K562 (cell line): ENCODE data around the gene AHCYL2. TPM values are rescaled to one million over a fixed set of nuclear protein-coding genes. Genes with fewer than 3 reads are reported as not detected.

Experiments used
- CCNT2 ChIP-seq: IDR thresholded peaks from 2 replicates; pipeline ENCODE4 v1.6.1; 2011; ENCODE audit warnings: borderline replicate concordance, low read depth, mild to moderate bottlenecking, moderate library complexity, mixed read lengths, low read length; ENCODE audit not compliant: insufficient read length; ENCODE audit errors: extremely low read depth
- CHD7 ChIP-seq: fragments of 200-600 bp; sonication (generic); IDR thresholded peaks from one replicate; pipeline ENCODE4 v1.6.1; 2012; ENCODE audit warnings: mild to moderate bottlenecking, low read depth, low read length, inconsistent platforms
- KDM5B ChIP-seq: fragments of 200-600 bp; sonication (generic); IDR thresholded peaks from 2 replicates; pipeline ENCODE4 v1.6.1; 2012; ENCODE audit warnings: low read depth, mild to moderate bottlenecking, moderate library complexity, low read length, control low read depth, inconsistent platforms; ENCODE audit not compliant: insufficient replicate concordance
- NFE2L1 ChIP-seq: fragments of 450-650 bp; IDR thresholded peaks from 2 replicates; pipeline ENCODE4 v1.6.1; 2016; ENCODE audit warnings: missing genetic modification characterization, low read depth, mild to moderate bottlenecking, missing compliant biosample characterization, moderate library complexity, borderline replicate concordance
- PTBP1 ChIP-seq: fragments of 200-400 bp; formaldehyde crosslinking; IDR thresholded peaks from 2 replicates; pipeline ENCODE4 v1.6.1; 2017; ENCODE audit warnings: low read depth, low read length
- TCF7L2 ChIP-seq: fragments of 150-350 bp; IDR thresholded peaks from 2 replicates; pipeline ENCODE4 v1.6.1; 2016; ENCODE audit warnings: low read depth, mild to moderate bottlenecking, low read length, moderate library complexity
- ZBTB49 ChIP-seq: sonication (generic); formaldehyde crosslinking; IDR thresholded peaks from 2 replicates; pipeline ENCODE4 v1.8.0; 2022; ENCODE audit warnings: missing genetic modification reagents, mild to moderate bottlenecking, borderline replicate concordance
- ZNF165 ChIP-seq: fragments of 250-450 bp; sonication (Bioruptor Pico); IDR thresholded peaks from 2 replicates; pipeline ENCODE4 v1.4.0; 2020; ENCODE audit warnings: borderline replicate concordance
- ZNF589 ChIP-seq: fragments of 200-800 bp; sonication (Bioruptor generic); IDR thresholded peaks from 2 replicates; pipeline ENCODE4 v1.6.1; 2016; ENCODE audit warnings: low read depth, missing genetic modification characterization, missing compliant biosample characterization
- ZNF79 ChIP-seq: fragments of 250-450 bp; sonication (Bioruptor Pico); IDR thresholded peaks from 2 replicates; pipeline ENCODE4 v1.4.0; 2020; ENCODE audit warnings: low read depth, mild to moderate bottlenecking, moderate library complexity
- polyA plus RNA-seq, 8 experiments: library from polyadenylated mRNA; depleted of rRNA in 4 of 8; stranded (reverse) in 5 of 8; unstranded in 3 of 8; fragments of >200 nt; fragmentation: Nextera tagmentation in 2 of 8; fragmentation: Illumina TruSeq in 1 of 8; extraction: Ambion mirVana in 2 of 8; extraction: Trizol in 1 of 8; gene quantifications; 2 replicates each; pipeline versions ENCODE4 v1.2.1 to v1.2.3, GENCODE V29; 2011 to 2014; ENCODE audit warnings: inconsistent platforms in 1 of 8, missing spikeins in 1 of 8
- total RNA-seq, 7 experiments: library from RNA; depleted of rRNA in 6 of 7; stranded (reverse); fragments of >200 nt in 6 of 7; fragmentation: Illumina TruSeq in 2 of 7; extraction: Trizol in 2 of 7; gene quantifications; 2 replicates each; pipeline versions ENCODE4 v1.2.1 to v1.2.3, GENCODE V29; 2011 to 2021; ENCODE audit warnings: low replicate concordance in 1 of 7

Gene AHCYL2
- total and polyA plus RNA-seq, 9 of the 15 experiments (the other 6 are each of a cell fraction or from before 2014, with no cell fraction given), result 0.93 to 10.5 (median 5.2) TPM

GRCh38 chr7:129224251-129225205 lies at the start of gene AHCYL2 (continued):
- TF ChIP-seq ZBTB49 (CRISPR knock-in tag) (no peak), ZNF165 (no peak), KDM5B (peak; percentile 58), CCNT2 (peak; percentile 73), ZNF589 (CRISPR knock-in tag) (peak; percentile 98), TCF7L2 (peak; percentile 58), PTBP1 (0 out of 2 replicates have a peak, but pooled peaks have one; percentile 20), CHD7 (no peak), ZNF79 (CRISPR knock-in tag) (no peak), NFE2L1 (tag) (no peak)
